Keratinocyte (primary cell): Measurements from ENCODE around the gene MAP3K2. TPM values are rescaled to one million over a fixed set of nuclear protein-coding genes. Genes with fewer than 3 reads are reported as not detected.
A peak's percentile ranks its signal among the peaks of the same experiment; 100 is the strongest.

ENCODE experiments used
- DNase-seq: peaks from one replicate; pipeline ENCODE4 v3.0.0-alpha.2; 2011; ENCODE audit warnings: low read depth, missing footprints, low spot score
- FAIRE-seq: peaks from 2 replicates; lab custom pipeline; 2011; peaks lifted over from hg19 to GRCh38; lab: Jason Lieb, UNC
- H2AFZ ChIP-seq: 2 replicates; pipeline ENCODE4 v1.6.0; 2012; ENCODE audit warnings: low read length, control low read depth, inconsistent platforms; ENCODE audit not compliant: control insufficient read depth
- H3K27ac ChIP-seq: 2 replicates; pipeline ENCODE4 v1.5.1; 2011; ENCODE audit warnings: low read length; ENCODE audit not compliant: control insufficient read depth, insufficient read depth
- H3K27me3 ChIP-seq: 3 replicates; pipeline ENCODE4 v1.6.0; 2011; ENCODE audit warnings: low read length; ENCODE audit not compliant: control insufficient read depth, insufficient read depth; ENCODE audit errors: extremely low read depth
- H3K36me3 ChIP-seq, 2 experiments: 2 replicates in 1 of 2; 3 replicates in 1 of 2; pipeline ENCODE4 v1.5.1; 2011; ENCODE audit warnings: low read length in 2 of 2, mild to moderate bottlenecking in 1 of 2; ENCODE audit not compliant: control insufficient read depth in 2 of 2, insufficient read depth in 2 of 2; ENCODE audit errors: extremely low read depth in 1 of 2
- H3K4me1 ChIP-seq: 3 replicates; pipeline ENCODE4 v1.5.1; 2011; ENCODE audit warnings: low read length; ENCODE audit not compliant: control insufficient read depth, insufficient read depth; ENCODE audit errors: extremely low read depth
- H3K4me2 ChIP-seq: 3 replicates; pipeline ENCODE4 v1.6.0; 2011; ENCODE audit warnings: low read depth, low read length; ENCODE audit not compliant: control insufficient read depth, insufficient read depth; ENCODE audit errors: extremely low read depth
- H3K4me3 ChIP-seq, 3 experiments: fragments of 200-600 bp in 1 of 3; sonication (generic) in 1 of 3; 2 replicates in 2 of 3; 3 replicates in 1 of 3; pipeline ENCODE4 v1.5.1; 2011 to 2016; ENCODE audit warnings: low read length in 3 of 3, mild to moderate bottlenecking in 3 of 3, control low read depth in 2 of 3, inconsistent platforms in 1 of 3, low read depth in 1 of 3, mixed read lengths in 1 of 3, mixed run types in 1 of 3, moderate library complexity in 1 of 3; ENCODE audit not compliant: control insufficient read depth in 2 of 3, insufficient read depth in 2 of 3; ENCODE audit errors: extremely low read depth in 1 of 3
- H3K79me2 ChIP-seq: 2 replicates; pipeline ENCODE4 v1.6.0; 2012; ENCODE audit warnings: low read length; ENCODE audit not compliant: control insufficient read depth, insufficient read depth
- H3K9ac ChIP-seq: 3 replicates; pipeline ENCODE4 v1.6.0; 2011; ENCODE audit warnings: low read length; ENCODE audit not compliant: control insufficient read depth, insufficient read depth; ENCODE audit errors: extremely low read depth
- H3K9me1 ChIP-seq: 3 replicates; pipeline ENCODE4 v1.6.0; 2011; ENCODE audit warnings: low read length; ENCODE audit not compliant: control insufficient read depth, insufficient read depth; ENCODE audit errors: extremely low read depth
- H3K9me3 ChIP-seq: 2 replicates; pipeline ENCODE4 v1.5.1; 2012; ENCODE audit warnings: low read depth, low read length; ENCODE audit not compliant: control insufficient read depth
- H4K20me1 ChIP-seq: 3 replicates; pipeline ENCODE4 v1.6.0; 2011; ENCODE audit warnings: low read length; ENCODE audit not compliant: control insufficient read depth, insufficient read depth; ENCODE audit errors: extremely low read depth
- CTCF ChIP-seq, 3 experiments: IDR thresholded peaks in 1 of 3; conservative IDR thresholded peaks in 1 of 3; optimal IDR thresholded peaks in 1 of 3; 2 replicates in 2 of 3; 3 replicates in 1 of 3; pipeline versions ENCODE3 to v1.5.1; 2011; ENCODE audit warnings: low read length in 3 of 3, mild to moderate bottlenecking in 3 of 3, moderate library complexity in 2 of 3, control low read depth in 1 of 3, inconsistent platforms in 1 of 3; ENCODE audit not compliant: insufficient read depth in 2 of 3; ENCODE audit errors: extremely low read depth in 1 of 3
- EZH2 ChIP-seq: IDR thresholded peaks from one replicate; pipeline ENCODE4 v1.6.1; 2012; ENCODE audit warnings: inconsistent platforms, mild to moderate bottlenecking, low read length, moderate library complexity
- dilution Hi-C: fragments of 300-500 bp; cut with MboI; formaldehyde crosslinking; loops from one replicate; pipeline ENCODE4 v1.7.0; 2020; ENCODE audit warnings: low sequenced_read_pairs; ENCODE audit not compliant: extremely low pct_ligation_motif_present
- polyA plus RNA-seq, 5 experiments: library from polyadenylated mRNA; depleted of rRNA in 3 of 5; stranded (reverse) in 3 of 5; stranded (forward) in 1 of 5; unstranded in 1 of 5; fragments of >200 nt; gene quantifications; 1 replicate in 1 of 5; 2 replicates in 3 of 5; 3 replicates in 1 of 5; pipeline versions ENCODE4 v1.2.1 to v1.2.3, GENCODE V29; 2011 to 2012; ENCODE audit warnings: missing spikeins in 2 of 5, low read depth in 1 of 5, low replicate concordance in 1 of 5

Gene MAP3K2
- polyA plus RNA-seq, 1 donor (not counting 4 experiments of a cell fraction or from before 2014, with no cell fraction given), result 11.9 TPM

DNA sequence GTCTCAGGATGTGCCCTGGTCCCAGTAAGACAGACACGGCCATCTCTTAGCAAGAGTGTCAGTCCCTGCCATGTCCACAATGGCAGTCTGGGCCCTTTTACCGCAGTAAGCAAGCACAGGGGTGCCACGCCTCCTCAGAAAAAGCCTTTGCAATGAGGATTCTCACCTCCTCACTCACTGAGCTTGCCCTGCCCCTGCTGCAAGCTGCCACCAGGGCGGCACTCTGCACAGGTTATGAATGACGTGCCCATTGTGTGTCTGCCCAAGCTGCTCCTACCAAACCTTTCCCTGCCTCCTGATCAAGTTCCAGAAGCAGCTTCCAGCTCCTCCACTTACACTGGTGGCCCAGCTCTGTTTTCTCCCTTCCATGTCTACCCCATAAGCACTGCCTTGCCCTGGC, 117.1 kb downstream of the MAP3K2 start:
- dilution Hi-C loops, result no loop called here
- H3K9ac ChIP-seq, result no peak overlapping the region
- no peaks in the 10 kb centered on the region for H3K9me3 ChIP-seq
- FAIRE-seq (no peak), DNase-seq (no peak)
- H3K27ac ChIP-seq, result no peak overlapping the region
- TF ChIP-seq CTCF (optimal IDR thresholded peaks at IDR 0.05 in 1 of 3, IDR thresholded peaks at IDR 0.05 in 1 of 3, conservative IDR thresholded peaks at IDR 0.05 in 1 of 3; ENCODE audit: extremely low read depth in 1 of 3, insufficient read depth in 2 of 3, low read length in 3 of 3) (peak; percentile 31 to 63 (median 46)), EZH2 (no peak)
- H3K9me1 ChIP-seq, result no peaks in the 10 kb centered on the region
- no peaks in the 10 kb centered on the region for H3K4me1 ChIP-seq
- H3K27me3 ChIP-seq, result no peaks in the 10 kb centered on the region
- no peak overlapping the region for H2AFZ ChIP-seq
- peaks cover 24 to 40% of the 10 kb centered on the region in 2 experiments for H3K36me3 ChIP-seq
- no peak overlapping the region for H3K4me2 ChIP-seq
- no peak overlapping the region for H3K4me3 ChIP-seq
- no peaks in the 10 kb centered on the region for H4K20me1 ChIP-seq
- no peaks in the 10 kb centered on the region for H3K79me2 ChIP-seq

- Histone ChIP-seq H3K9me1 (no peaks in the 10 kb centered on the region), H3K9ac (no peak overlapping the region), H3K36me3 (peaks cover 11 to 15% of the 10 kb centered on the region in 2 experiments), H3K4me1 (no peaks in the 10 kb centered on the region), H3K79me2 (no peaks in the 10 kb centered on the region), H3K27ac (no peak overlapping the region), H3K27me3 (no peaks in the 10 kb centered on the region), H2AFZ (no peak overlapping the region), H3K9me3 (no peaks in the 10 kb centered on the region), H4K20me1 (no peaks in the 10 kb centered on the region), H3K4me2 (no peak overlapping the region), H3K4me3 (no peak overlapping the region)
- FAIRE-seq, result no peak
- DNase-seq, result no peak
- dilution Hi-C loops, result no loop called here
- TF ChIP-seq EZH2 (no peak), CTCF (optimal IDR thresholded peaks at IDR 0.05 in 1 of 3, IDR thresholded peaks at IDR 0.05 in 1 of 3, conservative IDR thresholded peaks at IDR 0.05 in 1 of 3; ENCODE audit: extremely low read depth in 1 of 3, insufficient read depth in 2 of 3, low read length in 3 of 3) (no peak)
Measured at GRCh38 chr2:127261804-127262406, 125.9 kb downstream of the MAP3K2 start.
